Suprapubic skin (tissue), 3 donors: ENCODE data around the gene BCHE.

ENCODE experiments used
- CTCF ChIP-seq, 2 donors: fragments of 200-600 bp in 1 of 2; fragments of 450-650 bp in 1 of 2; sonication (generic) in 1 of 2; IDR thresholded peaks; one replicate each; pipeline ENCODE4 v1.5.1; 2016 to 2019; ENCODE audit warnings: antibody characterized with exemption in 2 of 2, mild to moderate bottlenecking in 1 of 2, moderate library complexity in 1 of 2
- EP300 ChIP-seq: sonication (generic); formaldehyde crosslinking; IDR thresholded peaks from one replicate; pipeline ENCODE4 v1.6.1; 2017; ENCODE audit warnings: antibody characterized with exemption

GRCh38 chr3:165835431-165835830 lies 1.8 kb downstream of the BCHE start:
- TF ChIP-seq CTCF (IDR thresholded peaks at IDR 0.05) (no peak), EP300 (no peak)
